Small intestine (tissue), 16 donors: ENCODE data around the gene RPS4Y1. TPM values are rescaled to one million over a fixed set of nuclear protein-coding genes. Genes with fewer than 3 reads are reported as not detected.
A peak's percentile ranks its signal among the peaks of the same experiment; 100 is the strongest.
"Not testable (repeated sequence)": the region's sequence is repeated elsewhere in the genome, so short reads cannot be mapped to it uniquely, and the experiment has no call there.

Experiments used
- DNase-seq, 2 donors: peaks; one replicate each; pipeline versions ENCODE4 v3.0.0 to v3.0.0-alpha.2; 2013
- FAIRE-seq: peaks from 2 replicates; lab custom pipeline; 2012; peaks lifted over from hg19 to GRCh38; lab: Jason Lieb, UNC
- H3K27ac ChIP-seq, 3 donors: one replicate each; pipeline ENCODE4 v1.5.1; 2013; ENCODE audit warnings: low read length in 2 of 3, mild to moderate bottlenecking in 2 of 3, control low read depth in 1 of 3, inconsistent platforms in 1 of 3, low read depth in 1 of 3, moderate library complexity in 1 of 3
- H3K27me3 ChIP-seq, 3 donors: one replicate each; pipeline ENCODE4 v1.6.1; 2013; ENCODE audit warnings: low read length in 3 of 3, inconsistent platforms in 1 of 3; ENCODE audit not compliant: control insufficient read depth in 3 of 3, insufficient read depth in 3 of 3
- H3K36me3 ChIP-seq, 3 donors: one replicate each; pipeline ENCODE4 v1.6.1; 2013; ENCODE audit warnings: low read length in 3 of 3, inconsistent platforms in 1 of 3, low read depth in 1 of 3, mild to moderate bottlenecking in 1 of 3, moderate library complexity in 1 of 3; ENCODE audit not compliant: control insufficient read depth in 3 of 3, insufficient read depth in 2 of 3
- H3K4me1 ChIP-seq, 3 donors: one replicate each; pipeline ENCODE4 v1.6.1; 2013; ENCODE audit warnings: low read length in 2 of 3, inconsistent platforms in 1 of 3, low read depth in 1 of 3, mild to moderate bottlenecking in 1 of 3, moderate library complexity in 1 of 3; ENCODE audit not compliant: control insufficient read depth in 3 of 3, insufficient read depth in 2 of 3
- H3K4me3 ChIP-seq, 3 donors: one replicate each; pipeline ENCODE4 v1.5.1; 2013; ENCODE audit warnings: low read length in 3 of 3, control low read depth in 1 of 3, inconsistent platforms in 1 of 3, low read depth in 1 of 3, mild to moderate bottlenecking in 1 of 3, moderate library complexity in 1 of 3
- H3K9me3 ChIP-seq, 2 donors: one replicate each; pipeline ENCODE4 v1.6.1; 2013; ENCODE audit warnings: low read depth in 1 of 2, low read length in 1 of 2; ENCODE audit not compliant: control insufficient read depth in 2 of 2, insufficient read depth in 1 of 2
- WGBS, 3 donors: extraction: QIAGEN DNeasy Blood & Tissue Kit; methylation state at CpG; one replicate each; pipeline ENCODE4 v1.1.7; 2013; 5-methylcytosine and 5-hydroxymethylcytosine counted together
- long read RNA-seq, 10 donors: transcript quantifications; one replicate each; lab custom pipeline, GENCODE V29; 2026
- polyA plus RNA-seq, 4 donors: library from polyadenylated mRNA; stranded (reverse) in 3 of 4; unstranded in 1 of 4; fragments of 200-250 nt in 3 of 4; fragments of 120-200 nt in 1 of 4; gene quantifications; one replicate each; pipeline versions ENCODE4 v1.2.1 to v1.2.3, GENCODE V29; 2013
- donor health status: healthy with polysubstance abuse.
- donor health status: control.
- donor health status: control.
- donor health status: Bipolar disorder and iron deficiency.
- donor health status: healthy.

Gene RPS4Y1
- 100 to 1,000 TPM in 3 of 4 donors, 1 to 10 TPM in 1; 8.9 to 630 (median 366) TPM for polyA plus RNA-seq
- long read RNA-seq, donor 1, transcript RPS4Y1-201 (7 exons, 1,305 nt), result major isoform, 646 of 1,163 reads
- long read RNA-seq, donor 1, transcript RPS4Y1-203 (3 exons, 998 nt), result minor isoform, 59 of 1,163 reads
- long read RNA-seq, donor 1, partial matches to known transcripts, result 438 of 1,163 reads
- long read RNA-seq, donor 1, other reads (novel, unspliced or antisense), result 19 of 1,163 reads
- long read RNA-seq, donor 2, result 0 reads
- long read RNA-seq, donor 3, result 0 reads
- long read RNA-seq, donor 4, result 0 reads
- long read RNA-seq, donor 5, result 0 reads
- long read RNA-seq, donor 6, result 0 reads
- long read RNA-seq, donor 7, transcript RPS4Y1-203 (3 exons, 998 nt), result minor isoform, 26 of 487 reads
- long read RNA-seq, donor 7, transcript RPS4Y1-201 (7 exons, 1,305 nt), result major isoform, 298 of 487 reads
- long read RNA-seq, donor 7, partial matches to known transcripts, result 156 of 487 reads
- long read RNA-seq, donor 7, other reads (novel, unspliced or antisense), result 7 of 487 reads
- long read RNA-seq, donor 8, transcript RPS4Y1-201 (7 exons, 1,305 nt), result major isoform, 29 of 44 reads
- long read RNA-seq, donor 8, partial matches to known transcripts, result 12 of 44 reads
- long read RNA-seq, donor 8, other reads (novel, unspliced or antisense), result 0 of 44 reads
- long read RNA-seq, donor 9, transcript RPS4Y1-203 (3 exons, 998 nt), result minor isoform, 17 of 110 reads
- long read RNA-seq, donor 9, transcript RPS4Y1-201 (7 exons, 1,305 nt), result major isoform, 63 of 110 reads
- long read RNA-seq, donor 9, partial matches to known transcripts, result 30 of 110 reads
- long read RNA-seq, donor 9, other reads (novel, unspliced or antisense), result 0 of 110 reads
- long read RNA-seq, donor 10, result 0 reads

GRCh38 chrY:2841471-2841893, at the start of gene RPS4Y1:
RPS4Y1 (plus strand) TSS chrY:2841602; CDS start chrY:2841625, 23 bp downstream.
- WGBS, 3 donors, result 0% methylated on average over 22 of the region's 22 CpGs; no CpG with 5 or more reads in 1 of the 3 donors
- DNase-seq, result peak; percentile 78
- no peaks in the 10 kb centered on the region for H3K9me3 ChIP-seq
- H3K4me1 ChIP-seq, result peaks cover 0 to 6% (median 0%) of the 10 kb centered on the region in 3 donors
- peak within 1 kb of the TSS in 2 of 3 donors; percentile 62 to 85 for H3K27ac ChIP-seq
- peak within 1 kb of the TSS in 2 of 3 donors; percentile 69 to 88 for H3K4me3 ChIP-seq
- H3K36me3 ChIP-seq, result peaks cover 0 to 18% (median 2%) of the 10 kb centered on the region in 3 donors
- no peaks in the 10 kb centered on the region for H3K27me3 ChIP-seq
- no peak for FAIRE-seq

- DNase-seq, result no peak
- FAIRE-seq, result no peak
- Histone ChIP-seq H3K27me3 (no peaks in the 10 kb centered on the region), H3K27ac (no peak overlapping the region), H3K4me1 (no peaks in the 10 kb centered on the region), H3K36me3 (no peaks in the 10 kb centered on the region), H3K4me3 (no peak overlapping the region), H3K9me3 (no peaks in the 10 kb centered on the region)
- WGBS, 3 donors, result 62 to 78% methylated on average over 7 of the region's 7 CpGs; no CpG with 5 or more reads in 1 of the 3 donors
Observed at GRCh38 chrY:2796977-2797523, 44.4 kb upstream of the RPS4Y1 start.

- Histone ChIP-seq H3K4me3 (no peak overlapping the region), H3K27ac (no peak overlapping the region), H3K27me3 (no peaks in the 10 kb centered on the region), H3K9me3 (no peaks in the 10 kb centered on the region), H3K4me1 (no peaks in the 10 kb centered on the region), H3K36me3 (no peaks in the 10 kb centered on the region)
- DNase-seq, result peak in 1 of 2 donors; percentile 7
- no peak for FAIRE-seq
Observed at GRCh38 chrY:2797991-2798390, 43.4 kb upstream of the RPS4Y1 start.

GRCh38 chrY:2800246-2800645, 41.2 kb upstream of the RPS4Y1 start:
- DNase-seq, result peak; percentile 32 to 34
- Histone ChIP-seq H3K4me1 (no peaks in the 10 kb centered on the region), H3K9me3 (no peaks in the 10 kb centered on the region), H3K27me3 (no peaks in the 10 kb centered on the region), H3K27ac (no peak overlapping the region), H3K4me3 (no peak overlapping the region), H3K36me3 (no peaks in the 10 kb centered on the region)
- FAIRE-seq, result no peak
- 9 to 35% methylated on average over 2 of the region's 2 CpGs; no CpG with 5 or more reads in 1 of the 3 donors for WGBS, 3 donors

- 83 to 90% methylated on average over 10 of the region's 10 CpGs; no CpG with 5 or more reads in 1 of the 3 donors for WGBS, 3 donors
- H3K4me1 ChIP-seq, H3K27ac ChIP-seq, H3K36me3 ChIP-seq, H3K9me3 ChIP-seq, FAIRE-seq, DNase-seq, H3K4me3 ChIP-seq, H3K27me3 ChIP-seq: not testable (repeated sequence)
Observed at GRCh38 chrY:2817146-2817896, 24.1 kb upstream of the RPS4Y1 start.

GRCh38 chrY:2824471-2824870, 16.9 kb upstream of the RPS4Y1 start:
- H3K27ac ChIP-seq, result no peak overlapping the region

GRCh38 chrY:2828497-2828896, 12.9 kb upstream of the RPS4Y1 start:
- H3K4me1 ChIP-seq, result no peaks in the 10 kb centered on the region
- WGBS, 3 donors, result 79 to 91% methylated on average over 5 of the region's 5 CpGs; no CpG with 5 or more reads in 1 of the 3 donors
- DNase-seq (no peak), FAIRE-seq (no peak)
- H3K27me3 ChIP-seq, result peaks cover 0 to 3% (median 0%) of the 10 kb centered on the region in 3 donors
- H3K4me3 ChIP-seq, result no peak overlapping the region
- no peak overlapping the region for H3K27ac ChIP-seq
- H3K36me3 ChIP-seq, result no peaks in the 10 kb centered on the region
- no peaks in the 10 kb centered on the region for H3K9me3 ChIP-seq

More at GRCh38 chrY:2824471-2824870, 16.9 kb upstream of the RPS4Y1 start:
- Histone ChIP-seq H3K4me1 (no peaks in the 10 kb centered on the region), H3K27me3 (no peaks in the 10 kb centered on the region), H3K4me3 (no peak overlapping the region), H3K9me3 (no peaks in the 10 kb centered on the region), H3K36me3 (no peaks in the 10 kb centered on the region)
- FAIRE-seq (no peak), DNase-seq (peak; percentile 35 to 57)
- 34 to 53% methylated on average over 3 of the region's 3 CpGs; no CpG with 5 or more reads in 1 of the 3 donors for WGBS, 3 donors
